DMS153 treated with DMSO at 0.1 percent for 48 hours (cell line): ENCODE results near the gene CFAP97.
"Not testable (repeated sequence)": the region's sequence is repeated elsewhere in the genome, so short reads cannot be mapped to it uniquely, and the experiment has no call there.

ENCODE experiments used
- DNase-seq: peaks from one replicate; lab custom pipeline; 2025; ENCODE audit not compliant: unreplicated experiment; lab: John Stamatoyannopoulos, UW

The CFAP97 gene

GRCh38 chr4:185203486-185204237 lies at the start of gene CFAP97:
CFAP97 (minus strand) TSS chr4:185204000; CDS start chr4:185191196, 12,804 bp downstream.
- peak; percentile 47 for DNase-seq

GRCh38 chr4:185249105-185249504 lies 45.3 kb upstream of the CFAP97 start:
- DNase-seq, result no peak

- DNase-seq, result no peak
These were observed 44.7 kb upstream of the CFAP97 start for GRCh38 chr4:185248393-185249039.

GRCh38 chr4:185247151-185247550 lies 43.4 kb upstream of the CFAP97 start:
- DNase-seq, result no peak

GRCh38 chr4:185246453-185246852 lies 42.7 kb upstream of the CFAP97 start:
- DNase-seq, result no peak

- no peak for DNase-seq
These were observed 41.0 kb upstream of the CFAP97 start for GRCh38 chr4:185244763-185245162.

- DNase-seq, result no peak
These were observed 40.1 kb upstream of the CFAP97 start for GRCh38 chr4:185243879-185244278.

- no peak for DNase-seq
These were observed 39.1 kb upstream of the CFAP97 start for GRCh38 chr4:185242749-185243533.

- not testable (repeated sequence) for DNase-seq
These were observed 36.7 kb upstream of the CFAP97 start for GRCh38 chr4:185240486-185240885.

- DNase-seq, result no peak
These were observed 35.0 kb upstream of the CFAP97 start for GRCh38 chr4:185238750-185239149.

- no peak for DNase-seq
These were observed 34.4 kb upstream of the CFAP97 start for GRCh38 chr4:185238215-185238681.

- no peak for DNase-seq
These were observed 33.4 kb upstream of the CFAP97 start for GRCh38 chr4:185237175-185237574.

GRCh38 chr4:185235843-185236503 lies 32.2 kb upstream of the CFAP97 start:
- DNase-seq, result no peak

- DNase-seq, result no peak
These were observed 31.5 kb upstream of the CFAP97 start for GRCh38 chr4:185235119-185235842.

- DNase-seq, result no peak
These were observed 28.6 kb upstream of the CFAP97 start for GRCh38 chr4:185232370-185232769.

GRCh38 chr4:185229021-185229818 lies 25.4 kb upstream of the CFAP97 start:
- DNase-seq, result no peak

- no peak for DNase-seq
These were observed 24.0 kb upstream of the CFAP97 start for GRCh38 chr4:185227713-185228278.

- DNase-seq, result no peak
These were observed 23.3 kb upstream of the CFAP97 start for GRCh38 chr4:185227131-185227551.

GRCh38 chr4:185225940-185226339 lies 22.1 kb upstream of the CFAP97 start:
- DNase-seq, result no peak
